HG02943 (cell line): ENCODE measurements around the gene LGALS13.

Experiments
- ATAC-seq: cut with Tn5 transposase; IDR thresholded peaks from one replicate; pipeline ENCODE4 v1.9.1; 2021; ENCODE audit warnings: mild to moderate bottlenecking, low read depth, moderate library complexity; ENCODE audit not compliant: unreplicated experiment

Gene LGALS13

GRCh38 chr19:39602224-39602623 is at the start of gene LGALS13:
LGALS13 (plus strand) TSS chr19:39602524; CDS start chr19:39602569, 45 bp downstream.
- ATAC-seq = no peak

GRCh38 chr19:39553082-39553652 is 49.2 kb upstream of the LGALS13 start:
- ATAC-seq = no peak

GRCh38 chr19:39554701-39555311 is 47.5 kb upstream of the LGALS13 start:
- ATAC-seq = no peak

GRCh38 chr19:39555883-39556282 is 46.4 kb upstream of the LGALS13 start:
- no peak for ATAC-seq

GRCh38 chr19:39557811-39558623 is 44.3 kb upstream of the LGALS13 start:
- ATAC-seq = no peak

- ATAC-seq = no peak
Observed at GRCh38 chr19:39558624-39559117, 43.7 kb upstream of the LGALS13 start.

GRCh38 chr19:39563408-39563807 is 38.9 kb upstream of the LGALS13 start:
- ATAC-seq = no peak

GRCh38 chr19:39566064-39566463 is 36.3 kb upstream of the LGALS13 start:
- ATAC-seq = no peak

GRCh38 chr19:39568604-39569003 is 33.7 kb upstream of the LGALS13 start:
- ATAC-seq = no peak

GRCh38 chr19:39582442-39582841 is 19.9 kb upstream of the LGALS13 start:
- no peak for ATAC-seq

GRCh38 chr19:39582891-39583625 is 19.3 kb upstream of the LGALS13 start:
- ATAC-seq = no peak

GRCh38 chr19:39587496-39587895 is 14.8 kb upstream of the LGALS13 start:
- no peak for ATAC-seq

GRCh38 chr19:39588066-39588465 is 14.3 kb upstream of the LGALS13 start:
- no peak for ATAC-seq

GRCh38 chr19:39590265-39590664 is 12.1 kb upstream of the LGALS13 start:
- no peak for ATAC-seq

GRCh38 chr19:39592381-39592780 is 9.9 kb upstream of the LGALS13 start:
- no peak for ATAC-seq

GRCh38 chr19:39595950-39596349 is 6.4 kb upstream of the LGALS13 start:
- no peak for ATAC-seq

GRCh38 chr19:39596911-39597310 is 5.4 kb upstream of the LGALS13 start:
- ATAC-seq = no peak

GRCh38 chr19:39599116-39599515 is 3.2 kb upstream of the LGALS13 start:
- no peak for ATAC-seq

- no peak for ATAC-seq
Observed at GRCh38 chr19:39603825-39604224, 1.5 kb downstream of the LGALS13 start.

GRCh38 chr19:39607021-39607420 is 4.7 kb downstream of the LGALS13 start:
- no peak for ATAC-seq

GRCh38 chr19:39607561-39607960 is 5.2 kb downstream of the LGALS13 start:
- no peak for ATAC-seq
